Thoracic aorta (tissue), 2 donors: ENCODE measurements around the gene HABP2. TPM values are rescaled to one million over a fixed set of nuclear protein-coding genes. Genes with fewer than 3 reads are reported as not detected.

Source experiments
- ATAC-seq: fragments of 150-250 bp; one replicate; pipeline ENCODE4 v1.8.0; 2017; ENCODE audit warnings: low read depth; ENCODE audit not compliant: insufficient number of reproducible peaks, low FRiP score
- DNase-seq: peaks from one replicate; pipeline ENCODE4 v3.0.0-alpha.2; 2020; ENCODE audit warnings: low spot score
- H3K27ac ChIP-seq, 2 donors: fragments of 200-600 bp; sonication (generic); 1 replicate in 1 of 2; 2 replicates in 1 of 2; pipeline ENCODE4 v1.5.1; 2016; ENCODE audit warnings: mild to moderate bottlenecking in 2 of 2, moderate library complexity in 2 of 2
- H3K27me3 ChIP-seq: fragments of 200-600 bp; sonication (generic); replicated peaks from 2 replicates; pipeline ENCODE4 v1.6.0; 2016; ENCODE audit warnings: mild to moderate bottlenecking; ENCODE audit not compliant: insufficient read depth
- H3K36me3 ChIP-seq: fragments of 200-600 bp; sonication (generic); one replicate; pipeline ENCODE4 v1.5.1; 2016
- H3K4me1 ChIP-seq, 2 donors: fragments of 200-600 bp; sonication (generic); 1 replicate in 1 of 2; 2 replicates in 1 of 2; pipeline versions ENCODE4 v1.5.1 to v1.6.0; 2016; ENCODE audit warnings: low read depth in 2 of 2, mild to moderate bottlenecking in 1 of 2; ENCODE audit not compliant: control insufficient read depth in 1 of 2
- H3K4me3 ChIP-seq: fragments of 200-600 bp; sonication (generic); 2 replicates; pipeline ENCODE4 v1.5.1; 2016; ENCODE audit warnings: mild to moderate bottlenecking
- H3K9me3 ChIP-seq: fragments of 200-600 bp; sonication (generic); 2 replicates; pipeline ENCODE4 v1.5.1; 2016
- CTCF ChIP-seq: fragments of 200-600 bp; sonication (generic); IDR thresholded peaks from one replicate; pipeline ENCODE4 v1.5.1; 2019; ENCODE audit warnings: antibody characterized with exemption
- total RNA-seq, 2 donors: library from RNA; depleted of rRNA; stranded (reverse); fragments of >200 nt; gene quantifications; one replicate each; pipeline versions ENCODE4 v1.1.0 to v1.2.3, GENCODE V29; 2016

HABP2 gene
- total RNA-seq, 2 donors from 2014 or later, result not detected

DNA sequence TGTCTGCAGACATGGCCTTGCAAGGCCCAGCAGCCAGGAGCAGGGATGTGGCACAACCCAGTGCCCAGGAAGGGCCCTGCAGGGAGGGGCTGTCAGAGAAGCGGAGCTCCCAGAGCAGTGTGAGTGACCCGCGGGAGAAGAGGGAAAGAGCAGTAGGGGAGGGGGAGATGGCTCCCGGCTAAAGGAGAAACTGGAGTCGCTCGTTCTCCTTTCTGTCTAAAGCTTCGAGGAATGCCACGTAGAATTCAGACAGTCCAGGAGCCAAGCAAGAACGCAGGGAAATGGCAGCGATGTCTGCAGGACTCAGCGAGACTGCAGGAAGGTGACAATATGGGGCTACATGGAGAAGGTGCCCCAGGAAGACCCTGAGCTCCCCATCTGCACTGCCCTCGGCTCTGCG, 22.4 kb upstream of the HABP2 start:
- no peak for TF ChIP-seq CTCF
- Histone ChIP-seq H3K4me1 (peaks cover 0 to 11% of the 10 kb centered on the region in 2 donors), H3K27me3 (no peaks in the 10 kb centered on the region), H3K27ac (no peak overlapping the region), H3K9me3 (no peaks in the 10 kb centered on the region), H3K36me3 (no peaks in the 10 kb centered on the region), H3K4me3 (no peak overlapping the region)
- DNase-seq (no peak), ATAC-seq (no peak)

- no peak for TF ChIP-seq CTCF
- peaks cover 0 to under 1% of the 10 kb centered on the region in 2 donors for H3K4me1 ChIP-seq
- ATAC-seq (no peak), DNase-seq (no peak)
- H3K27me3 ChIP-seq, result no peaks in the 10 kb centered on the region
- no peak overlapping the region for H3K4me3 ChIP-seq
- H3K27ac ChIP-seq, result no peak overlapping the region
- no peaks in the 10 kb centered on the region for H3K36me3 ChIP-seq
- H3K9me3 ChIP-seq, result no peaks in the 10 kb centered on the region
Measured at GRCh38 chr10:113532724-113533123, 20.1 kb upstream of the HABP2 start.

GRCh38 chr10:113533801-113534200, 19.1 kb upstream of the HABP2 start:
- no peak for ATAC-seq
- no peaks in the 10 kb centered on the region for H3K9me3 ChIP-seq
- DNase-seq, result no peak
- no peak overlapping the region for H3K27ac ChIP-seq
- H3K4me1 ChIP-seq, result no peaks in the 10 kb centered on the region
- H3K27me3 ChIP-seq, result no peaks in the 10 kb centered on the region
- H3K4me3 ChIP-seq, result no peak overlapping the region
- H3K36me3 ChIP-seq, result no peaks in the 10 kb centered on the region
- no peak for TF ChIP-seq CTCF

DNA sequence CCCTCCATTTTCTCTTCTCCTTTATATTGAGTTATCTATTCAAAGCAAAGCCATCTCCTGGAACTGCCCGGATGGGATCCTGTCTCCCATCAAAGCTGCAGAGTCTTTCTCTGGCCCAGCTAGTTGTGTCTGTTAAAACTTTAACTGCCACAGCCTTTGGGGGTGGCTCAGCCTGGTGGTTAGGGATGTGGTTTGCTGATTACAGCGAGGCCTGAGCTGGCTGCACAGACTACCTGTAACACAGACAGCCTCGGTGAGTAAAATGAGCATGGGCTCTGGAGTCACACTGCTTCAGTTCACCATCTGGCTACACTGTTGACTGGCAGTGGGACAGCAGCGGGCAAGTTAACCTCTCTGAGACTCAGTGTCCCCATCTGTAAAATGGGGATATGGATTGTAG, 18.4 kb upstream of the HABP2 start:
- no peak overlapping the region for H3K27ac ChIP-seq
- DNase-seq (no peak), ATAC-seq (no peak)
- H3K36me3 ChIP-seq, result no peaks in the 10 kb centered on the region
- no peaks in the 10 kb centered on the region for H3K9me3 ChIP-seq
- H3K4me1 ChIP-seq, result no peaks in the 10 kb centered on the region
- no peak overlapping the region for H3K4me3 ChIP-seq
- TF ChIP-seq CTCF, result no peak
- H3K27me3 ChIP-seq, result no peaks in the 10 kb centered on the region

DNA sequence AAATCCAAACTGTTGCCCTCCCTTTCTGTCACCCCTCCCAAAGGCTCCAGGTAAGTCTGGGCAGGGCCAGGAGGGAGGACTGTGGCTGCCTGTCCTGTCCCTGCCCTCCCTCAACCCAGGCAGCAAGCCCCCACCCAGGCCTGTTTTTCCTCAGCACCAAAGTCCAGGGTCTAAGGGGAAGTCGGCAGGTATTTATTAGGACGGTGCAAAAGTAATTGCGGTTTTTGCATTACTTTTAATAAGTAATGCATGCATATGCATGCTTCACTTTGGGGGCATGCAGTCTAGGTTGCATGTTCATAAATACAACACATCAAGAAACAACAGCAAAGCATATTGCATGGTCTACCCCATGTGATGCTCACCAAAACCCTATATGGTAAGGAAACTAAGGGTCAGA, 15.2 kb upstream of the HABP2 start:
- no peaks in the 10 kb centered on the region for H3K27me3 ChIP-seq
- H3K27ac ChIP-seq, result no peak overlapping the region
- H3K9me3 ChIP-seq, result no peaks in the 10 kb centered on the region
- no peak for TF ChIP-seq CTCF
- ATAC-seq, result no peak
- no peaks in the 10 kb centered on the region for H3K36me3 ChIP-seq
- H3K4me3 ChIP-seq, result no peak overlapping the region
- H3K4me1 ChIP-seq, result no peaks in the 10 kb centered on the region
- no peak for DNase-seq
